GM23338 (cell line): ENCODE data around the gene SLC25A15. TPM values are rescaled to one million over a fixed set of nuclear protein-coding genes. Genes with fewer than 3 reads are reported as not detected.

Source experiments
- ATAC-seq: fragments of 200-7000 bp; cut with Tn5 transposase; 3 replicates; pipeline ENCODE4 v1.9.1; 2020
- DNase-seq: peaks from one replicate; pipeline ENCODE4 v3.0.0-alpha.2; 2015; ENCODE audit warnings: low spot score
- H2AFZ ChIP-seq: fragments of 200-600 bp; sonication (generic); 2 replicates; pipeline ENCODE4 v1.8.0; 2016; ENCODE audit warnings: antibody characterized with exemption, mild to moderate bottlenecking, moderate library complexity
- H3F3A ChIP-seq: fragments of 200-600 bp; sonication (generic); replicated peaks from 2 replicates; pipeline ENCODE4 v1.8.0; 2017; ENCODE audit warnings: antibody characterized with exemption, mixed run types, low read depth
- H3K27ac ChIP-seq: fragments of 200-600 bp; sonication (generic); 2 replicates; pipeline ENCODE4 v1.6.1; 2016; ENCODE audit warnings: low read depth
- H3K27me3 ChIP-seq: fragments of 200-600 bp; sonication (generic); 2 replicates; pipeline ENCODE4 v1.8.0; 2016; ENCODE audit warnings: mild to moderate bottlenecking, mixed run types, moderate library complexity; ENCODE audit not compliant: insufficient read depth
- H3K36me3 ChIP-seq: fragments of 200-600 bp; sonication (generic); 2 replicates; pipeline ENCODE4 v1.8.0; 2016; ENCODE audit warnings: mild to moderate bottlenecking; ENCODE audit not compliant: insufficient read depth
- H3K4me1 ChIP-seq: fragments of 200-600 bp; sonication (generic); 2 replicates; pipeline ENCODE4 v1.8.0; 2016; ENCODE audit warnings: mild to moderate bottlenecking, moderate library complexity; ENCODE audit not compliant: insufficient read depth
- H3K4me2 ChIP-seq: fragments of 200-600 bp; sonication (generic); 2 replicates; pipeline ENCODE4 v1.7.1; 2017; ENCODE audit warnings: mixed run types
- H3K4me3 ChIP-seq: fragments of 200-600 bp; sonication (generic); 2 replicates; pipeline ENCODE4 v1.6.1; 2016; ENCODE audit warnings: mixed run types
- H3K79me2 ChIP-seq: fragments of 200-600 bp; sonication (generic); replicated peaks from 2 replicates; pipeline ENCODE4 v1.8.0; 2017; ENCODE audit warnings: mild to moderate bottlenecking; ENCODE audit not compliant: insufficient read depth
- H3K9me2 ChIP-seq: fragments of 200-600 bp; sonication (generic); 2 replicates; pipeline ENCODE4 v1.8.0; 2017; ENCODE audit not compliant: insufficient read depth
- H4K20me1 ChIP-seq: fragments of 200-600 bp; sonication (generic); replicated peaks from 2 replicates; pipeline ENCODE4 v1.8.0; 2017; ENCODE audit warnings: mild to moderate bottlenecking; ENCODE audit not compliant: insufficient read depth
- H3K27ac Mint-ChIP-seq: 2 replicates; pipeline ENCODE4 v1.8.0; 2020; ENCODE audit warnings: inconsistent platforms, mild to moderate bottlenecking, moderate library complexity, mixed read lengths
- H3K27me3 Mint-ChIP-seq: 3 replicates; pipeline ENCODE4 v1.8.0; 2022; ENCODE audit warnings: low read depth, mild to moderate bottlenecking, moderate library complexity, mixed read lengths, inconsistent platforms; ENCODE audit not compliant: insufficient read depth, poor library complexity
- H3K36me3 Mint-ChIP-seq: 3 replicates; pipeline ENCODE4 v1.8.0; 2021; ENCODE audit warnings: low read depth, mild to moderate bottlenecking, inconsistent platforms, moderate library complexity, mixed read lengths
- H3K4me1 Mint-ChIP-seq: 3 replicates; pipeline ENCODE4 v1.8.0; 2020; ENCODE audit warnings: mild to moderate bottlenecking, inconsistent platforms, mixed read lengths
- H3K4me3 Mint-ChIP-seq: 3 replicates; pipeline ENCODE4 v1.8.0; 2021; ENCODE audit warnings: moderate library complexity, mild to moderate bottlenecking, inconsistent platforms, mixed read lengths
- H3K9me3 Mint-ChIP-seq: 3 replicates; pipeline ENCODE4 v1.8.0; 2020; ENCODE audit warnings: moderate library complexity, mild to moderate bottlenecking, inconsistent platforms, mixed read lengths
- CREB1 ChIP-seq: fragments of 250-450 bp; sonication (Bioruptor Pico); IDR thresholded peaks from 2 replicates; pipeline ENCODE4 v1.5.0; 2020; ENCODE audit warnings: low read depth, mild to moderate bottlenecking, moderate library complexity
- EZH2 ChIP-seq: fragments of 200-600 bp; sonication (generic); IDR thresholded peaks from one replicate; pipeline ENCODE4 v1.8.0; 2017; ENCODE audit warnings: antibody characterized with exemption, mild to moderate bottlenecking, low read depth; ENCODE audit not compliant: unreplicated experiment
- EZH2phosphoT487 ChIP-seq: fragments of 200-600 bp; sonication (generic); IDR thresholded peaks from one replicate; pipeline ENCODE4 v1.8.1; 2018; ENCODE audit warnings: antibody characterized with exemption; ENCODE audit not compliant: unreplicated experiment
- JUNB ChIP-seq: IDR thresholded peaks from one replicate; pipeline ENCODE4 v1.6.1; 2016; ENCODE audit warnings: antibody characterized with exemption; ENCODE audit not compliant: unreplicated experiment
- NANOG ChIP-seq: IDR thresholded peaks from 2 replicates; pipeline ENCODE4 v1.6.1; 2016; ENCODE audit warnings: antibody characterized with exemption, borderline replicate concordance
- POLR2AphosphoS5 ChIP-seq: IDR thresholded peaks from 2 replicates; pipeline ENCODE4 v1.6.1; 2016; ENCODE audit warnings: antibody characterized with exemption, low read depth
- STAT1 ChIP-seq: IDR thresholded peaks from one replicate; pipeline ENCODE4 v1.6.1; 2016; ENCODE audit warnings: antibody characterized with exemption; ENCODE audit not compliant: unreplicated experiment
- ZNF114 ChIP-seq: fragments of 250-450 bp; sonication (Bioruptor Pico); IDR thresholded peaks from 2 replicates; pipeline ENCODE4 v1.5.0; 2020; ENCODE audit warnings: mild to moderate bottlenecking, moderate library complexity
- ZNF331 ChIP-seq: fragments of 250-450 bp; sonication (Bioruptor Pico); IDR thresholded peaks from 2 replicates; pipeline ENCODE4 v1.5.0; 2020; ENCODE audit warnings: low read depth, mild to moderate bottlenecking, moderate library complexity
- ZNF462 ChIP-seq: fragments of 250-450 bp; sonication (Bioruptor Pico); IDR thresholded peaks from 2 replicates; pipeline ENCODE4 v1.5.0; 2020; ENCODE audit warnings: mild to moderate bottlenecking, moderate library complexity
- polyA plus RNA-seq: library from polyadenylated mRNA; unstranded; fragments of >200 nt; fragmentation: Nextera tagmentation; extraction: Ambion mirVana; gene quantifications from 2 replicates; pipeline ENCODE4 v1.2.1, GENCODE V29; 2016
- total RNA-seq: library from RNA; depleted of rRNA; stranded (reverse); fragments of >200 nt; shearing (Covaris generic); gene quantifications from 2 replicates; pipeline ENCODE4 v1.2.3, GENCODE V29; 2014
- TF ChIP-seq, protein P1 (sequence below): IDR thresholded peaks from one replicate; pipeline ENCODE4 v1.6.1; 2018; ENCODE audit warnings: antibody characterized with exemption; ENCODE audit not compliant: unreplicated experiment
- TF ChIP-seq, protein P2 (sequence below), 2 experiments: fragments of 200-600 bp in 1 of 2; sonication (generic) in 1 of 2; conservative IDR thresholded peaks; 2 replicates each; pipeline versions ENCODE4 v1.5.1 to v1.6.1; 2016 to 2017; ENCODE audit warnings: antibody characterized with exemption in 2 of 2, low read depth in 2 of 2, mild to moderate bottlenecking in 2 of 2, moderate library complexity in 1 of 2
- TF ChIP-seq, protein P3 (sequence below): IDR thresholded peaks from 2 replicates; pipeline ENCODE4 v1.6.1; 2016; ENCODE audit warnings: antibody characterized with exemption

Gene SLC25A15
- total and polyA plus RNA-seq, 2 experiments from 2014 or later: 6.5 to 32.6 TPM

DNA sequence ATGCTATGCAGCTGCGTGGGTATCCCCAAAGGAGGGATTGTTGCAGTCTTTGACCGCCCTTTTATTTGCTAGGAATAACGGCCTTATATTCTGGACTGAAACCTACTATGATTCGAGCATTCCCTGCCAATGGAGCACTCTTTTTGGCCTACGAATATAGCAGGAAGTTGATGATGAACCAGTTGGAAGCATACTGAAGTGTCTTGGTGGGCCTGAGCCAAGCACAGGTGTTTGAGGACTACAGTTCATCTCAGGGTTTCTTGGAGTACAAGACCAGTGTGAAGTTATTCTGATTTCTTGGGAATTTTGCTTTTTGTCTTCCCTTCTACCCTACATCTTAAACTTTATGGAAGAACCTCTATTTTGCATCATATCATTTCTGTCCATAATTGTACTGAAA, 20.1 kb downstream of the SLC25A15 start (continued):
- TF ChIP-seq, protein P1, sequence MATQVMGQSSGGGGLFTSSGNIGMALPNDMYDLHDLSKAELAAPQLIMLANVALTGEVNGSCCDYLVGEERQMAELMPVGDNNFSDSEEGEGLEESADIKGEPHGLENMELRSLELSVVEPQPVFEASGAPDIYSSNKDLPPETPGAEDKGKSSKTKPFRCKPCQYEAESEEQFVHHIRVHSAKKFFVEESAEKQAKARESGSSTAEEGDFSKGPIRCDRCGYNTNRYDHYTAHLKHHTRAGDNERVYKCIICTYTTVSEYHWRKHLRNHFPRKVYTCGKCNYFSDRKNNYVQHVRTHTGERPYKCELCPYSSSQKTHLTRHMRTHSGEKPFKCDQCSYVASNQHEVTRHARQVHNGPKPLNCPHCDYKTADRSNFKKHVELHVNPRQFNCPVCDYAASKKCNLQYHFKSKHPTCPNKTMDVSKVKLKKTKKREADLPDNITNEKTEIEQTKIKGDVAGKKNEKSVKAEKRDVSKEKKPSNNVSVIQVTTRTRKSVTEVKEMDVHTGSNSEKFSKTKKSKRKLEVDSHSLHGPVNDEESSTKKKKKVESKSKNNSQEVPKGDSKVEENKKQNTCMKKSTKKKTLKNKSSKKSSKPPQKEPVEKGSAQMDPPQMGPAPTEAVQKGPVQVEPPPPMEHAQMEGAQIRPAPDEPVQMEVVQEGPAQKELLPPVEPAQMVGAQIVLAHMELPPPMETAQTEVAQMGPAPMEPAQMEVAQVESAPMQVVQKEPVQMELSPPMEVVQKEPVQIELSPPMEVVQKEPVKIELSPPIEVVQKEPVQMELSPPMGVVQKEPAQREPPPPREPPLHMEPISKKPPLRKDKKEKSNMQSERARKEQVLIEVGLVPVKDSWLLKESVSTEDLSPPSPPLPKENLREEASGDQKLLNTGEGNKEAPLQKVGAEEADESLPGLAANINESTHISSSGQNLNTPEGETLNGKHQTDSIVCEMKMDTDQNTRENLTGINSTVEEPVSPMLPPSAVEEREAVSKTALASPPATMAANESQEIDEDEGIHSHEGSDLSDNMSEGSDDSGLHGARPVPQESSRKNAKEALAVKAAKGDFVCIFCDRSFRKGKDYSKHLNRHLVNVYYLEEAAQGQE: no peak
- no peak for TF ChIP-seq ZNF114 (CRISPR knock-in tag)
- TF ChIP-seq ZNF331 (CRISPR knock-in tag): no peak
- no peak for TF ChIP-seq CREB1 (CRISPR knock-in tag)
- no peak for TF ChIP-seq STAT1
- TF ChIP-seq EZH2: no peak
- TF ChIP-seq, protein P2, sequence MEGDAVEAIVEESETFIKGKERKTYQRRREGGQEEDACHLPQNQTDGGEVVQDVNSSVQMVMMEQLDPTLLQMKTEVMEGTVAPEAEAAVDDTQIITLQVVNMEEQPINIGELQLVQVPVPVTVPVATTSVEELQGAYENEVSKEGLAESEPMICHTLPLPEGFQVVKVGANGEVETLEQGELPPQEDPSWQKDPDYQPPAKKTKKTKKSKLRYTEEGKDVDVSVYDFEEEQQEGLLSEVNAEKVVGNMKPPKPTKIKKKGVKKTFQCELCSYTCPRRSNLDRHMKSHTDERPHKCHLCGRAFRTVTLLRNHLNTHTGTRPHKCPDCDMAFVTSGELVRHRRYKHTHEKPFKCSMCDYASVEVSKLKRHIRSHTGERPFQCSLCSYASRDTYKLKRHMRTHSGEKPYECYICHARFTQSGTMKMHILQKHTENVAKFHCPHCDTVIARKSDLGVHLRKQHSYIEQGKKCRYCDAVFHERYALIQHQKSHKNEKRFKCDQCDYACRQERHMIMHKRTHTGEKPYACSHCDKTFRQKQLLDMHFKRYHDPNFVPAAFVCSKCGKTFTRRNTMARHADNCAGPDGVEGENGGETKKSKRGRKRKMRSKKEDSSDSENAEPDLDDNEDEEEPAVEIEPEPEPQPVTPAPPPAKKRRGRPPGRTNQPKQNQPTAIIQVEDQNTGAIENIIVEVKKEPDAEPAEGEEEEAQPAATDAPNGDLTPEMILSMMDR (conservative IDR thresholded peaks at IDR 0.05; ENCODE audit: low read depth in 2 of 2): no peak

GRCh38 chr13:40812102-40812501, 22.7 kb downstream of the SLC25A15 start:
- H3K9me2 ChIP-seq: no peaks in the 10 kb centered on the region
- H3K36me3 ChIP-seq: no peaks in the 10 kb centered on the region
- H2AFZ ChIP-seq: no peak overlapping the region
- H3F3A ChIP-seq: no peaks in the 10 kb centered on the region
- H3K4me3 ChIP-seq: no peak overlapping the region
- Mint-ChIP-seq H3K4me1 (no peaks in the 10 kb centered on the region), H3K27ac (no peak overlapping the region), H3K9me3 (peaks cover 18% of the 10 kb centered on the region; the same call in 2 of the 3 replicates), H3K36me3 (peaks cover 63% of the 10 kb centered on the region), H3K27me3 (no peaks in the 10 kb centered on the region), H3K4me3 (no peak overlapping the region)
- no peaks in the 10 kb centered on the region for H3K27me3 ChIP-seq
- DNase-seq (no peak), ATAC-seq (no peak)
- H3K4me2 ChIP-seq: no peak overlapping the region
- no peaks in the 10 kb centered on the region for H3K79me2 ChIP-seq
- H4K20me1 ChIP-seq: no peaks in the 10 kb centered on the region
- H3K4me1 ChIP-seq: no peaks in the 10 kb centered on the region
- H3K27ac ChIP-seq: no peak overlapping the region
- no peak for TF ChIP-seq POLR2AphosphoS5
- no peak for TF ChIP-seq EZH2phosphoT487
- TF ChIP-seq JUNB: no peak
- no peak for TF ChIP-seq STAT1
- no peak for TF ChIP-seq CREB1 (CRISPR knock-in tag)
- TF ChIP-seq, protein P3, sequence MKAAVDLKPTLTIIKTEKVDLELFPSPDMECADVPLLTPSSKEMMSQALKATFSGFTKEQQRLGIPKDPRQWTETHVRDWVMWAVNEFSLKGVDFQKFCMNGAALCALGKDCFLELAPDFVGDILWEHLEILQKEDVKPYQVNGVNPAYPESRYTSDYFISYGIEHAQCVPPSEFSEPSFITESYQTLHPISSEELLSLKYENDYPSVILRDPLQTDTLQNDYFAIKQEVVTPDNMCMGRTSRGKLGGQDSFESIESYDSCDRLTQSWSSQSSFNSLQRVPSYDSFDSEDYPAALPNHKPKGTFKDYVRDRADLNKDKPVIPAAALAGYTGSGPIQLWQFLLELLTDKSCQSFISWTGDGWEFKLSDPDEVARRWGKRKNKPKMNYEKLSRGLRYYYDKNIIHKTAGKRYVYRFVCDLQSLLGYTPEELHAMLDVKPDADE: no peak
- TF ChIP-seq ZNF462 (CRISPR knock-in tag): no peak
- TF ChIP-seq EZH2: no peak
- TF ChIP-seq NANOG: no peak
- no peak for TF ChIP-seq ZNF114 (CRISPR knock-in tag)
